HG02943 (cell line): ENCODE data around the gene WFS1.

Experiments
- ATAC-seq: cut with Tn5 transposase; IDR thresholded peaks from one replicate; pipeline ENCODE4 v1.9.1; 2021; ENCODE audit warnings: mild to moderate bottlenecking, low read depth, moderate library complexity; ENCODE audit not compliant: unreplicated experiment

WFS1 gene

DNA sequence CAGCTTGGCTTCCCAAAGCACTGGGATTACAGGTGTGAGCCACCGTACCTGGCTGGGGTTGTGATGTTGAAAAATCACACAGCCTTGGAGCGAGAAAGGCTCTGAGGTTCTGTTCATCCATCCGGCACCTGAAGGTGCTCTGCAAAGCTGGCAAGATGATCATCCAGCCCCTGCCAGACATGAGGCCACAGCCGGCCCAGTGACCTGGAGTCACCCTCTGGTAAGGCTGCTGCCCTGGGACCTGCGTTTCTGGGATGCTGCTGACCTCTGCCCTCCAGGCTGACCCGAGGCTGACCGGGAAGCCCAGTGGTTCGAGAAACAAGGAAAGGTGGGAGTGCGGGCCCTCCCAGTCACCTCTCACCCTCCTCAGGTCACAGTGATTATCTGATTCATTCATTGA lies 13.5 kb upstream of the WFS1 start:
- ATAC-seq: no peak

DNA sequence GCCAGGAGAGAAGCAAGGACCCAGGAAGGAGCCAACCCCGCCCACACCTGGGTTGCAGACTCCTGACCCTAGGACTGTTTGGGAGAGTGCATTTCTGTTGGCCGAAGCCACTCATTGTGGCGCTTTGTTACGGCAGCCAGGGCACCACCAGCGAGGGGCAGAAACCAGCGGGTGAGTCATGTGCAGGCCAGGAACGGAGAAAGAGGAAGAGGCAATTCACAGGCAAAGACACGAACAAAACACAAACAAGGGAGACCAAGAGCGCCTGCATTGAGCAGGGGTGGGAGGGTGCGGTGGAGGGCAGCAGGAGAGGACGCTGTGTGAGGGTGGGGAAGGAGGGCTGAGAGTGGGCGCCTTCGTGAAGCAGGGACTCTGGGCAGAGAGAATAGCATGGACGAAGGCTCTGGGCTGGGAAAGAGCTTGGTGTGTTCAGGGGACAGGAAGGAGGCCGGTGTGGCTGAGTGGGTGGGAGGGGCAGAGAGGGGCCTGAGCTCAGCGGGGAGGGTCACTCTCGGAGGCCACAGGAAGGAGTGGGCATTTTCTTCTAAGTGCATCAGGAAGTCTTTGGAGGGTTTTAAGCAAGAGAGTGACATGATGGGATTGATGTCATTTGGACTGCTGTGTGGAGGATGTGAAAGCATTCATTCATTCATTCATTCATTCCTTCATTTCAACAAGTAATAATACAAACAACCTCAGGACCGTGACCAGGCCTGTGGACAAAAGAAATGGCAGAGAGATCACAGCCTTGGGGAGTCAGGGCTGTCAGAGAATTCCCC lies 12.2 kb upstream of the WFS1 start:
- no peak for ATAC-seq

DNA sequence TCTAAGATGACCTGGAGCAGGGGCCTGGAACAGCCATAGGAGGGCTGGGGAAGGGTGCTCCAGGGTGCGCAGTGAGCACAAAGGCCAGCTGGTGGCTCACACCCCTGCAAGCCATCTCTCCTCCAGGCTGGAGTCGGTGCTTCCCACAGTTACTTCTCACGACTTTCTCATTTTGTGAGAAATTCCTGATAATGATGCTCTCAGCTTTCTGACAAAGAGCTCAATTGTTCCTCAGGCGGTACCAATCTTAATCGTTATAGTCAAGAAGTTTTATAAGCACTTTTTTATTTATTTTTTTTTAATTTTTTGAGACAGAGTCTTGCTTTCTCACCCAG lies 11.7 kb upstream of the WFS1 start:
- no peak for ATAC-seq

DNA sequence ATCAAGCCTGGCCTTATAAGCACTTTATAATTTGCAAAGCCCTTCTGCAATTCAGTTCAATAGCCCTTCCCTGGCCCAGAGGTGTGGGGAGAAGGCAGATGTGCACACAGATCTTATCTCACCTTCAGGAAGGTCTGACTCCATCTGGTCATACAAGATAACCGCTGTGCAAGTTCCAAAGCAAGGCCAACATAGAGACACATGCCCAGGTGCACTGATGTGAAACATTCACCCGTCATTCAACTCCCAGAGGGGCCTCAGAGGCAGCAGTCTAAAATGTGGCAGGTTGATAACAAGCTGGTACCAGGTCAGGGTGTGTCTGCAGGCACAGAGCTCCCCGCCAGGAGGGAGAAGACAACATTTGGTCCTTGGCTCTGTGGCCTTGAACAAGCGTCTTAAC lies 10.9 kb upstream of the WFS1 start:
- no peak for ATAC-seq

DNA sequence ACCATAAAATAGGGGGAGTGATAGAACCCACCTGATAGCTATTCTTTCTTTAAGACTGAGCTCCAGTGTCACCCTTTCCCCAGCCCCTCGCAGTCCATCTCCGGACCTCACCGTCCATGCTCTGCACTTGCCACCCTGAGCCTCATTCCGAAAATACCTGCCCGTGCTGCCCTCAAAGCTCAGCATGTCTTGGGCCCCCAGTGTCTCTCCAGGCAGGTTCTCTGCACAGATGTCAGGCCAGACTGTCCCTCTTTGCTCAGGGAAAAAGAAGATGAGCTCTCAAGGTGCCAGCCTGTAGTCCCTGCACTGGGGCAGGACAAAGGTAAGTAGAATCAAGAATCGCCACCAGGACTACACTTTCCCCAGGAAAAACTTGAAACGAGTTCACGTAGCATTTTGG lies 9.8 kb upstream of the WFS1 start:
- no peak for ATAC-seq

DNA sequence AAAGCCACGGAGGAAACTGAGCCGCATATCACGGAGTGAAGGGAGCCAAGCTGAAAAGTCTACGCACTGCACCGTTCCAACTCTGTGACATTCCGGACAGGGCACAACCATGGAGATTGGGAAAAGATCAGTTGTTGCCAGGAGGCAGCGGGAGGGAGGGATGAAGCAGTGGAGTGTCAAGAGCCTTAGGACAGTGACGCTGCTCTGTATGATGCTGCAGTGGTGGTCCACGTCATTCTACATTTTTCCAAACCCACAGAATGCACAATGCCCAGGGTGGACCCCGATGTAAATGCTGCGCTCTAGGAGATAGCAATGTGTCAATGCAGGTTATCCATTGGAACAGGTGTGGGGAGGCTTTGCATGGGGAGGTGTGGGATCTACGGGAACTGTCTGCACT lies 7.5 kb upstream of the WFS1 start:
- ATAC-seq: no peak

DNA sequence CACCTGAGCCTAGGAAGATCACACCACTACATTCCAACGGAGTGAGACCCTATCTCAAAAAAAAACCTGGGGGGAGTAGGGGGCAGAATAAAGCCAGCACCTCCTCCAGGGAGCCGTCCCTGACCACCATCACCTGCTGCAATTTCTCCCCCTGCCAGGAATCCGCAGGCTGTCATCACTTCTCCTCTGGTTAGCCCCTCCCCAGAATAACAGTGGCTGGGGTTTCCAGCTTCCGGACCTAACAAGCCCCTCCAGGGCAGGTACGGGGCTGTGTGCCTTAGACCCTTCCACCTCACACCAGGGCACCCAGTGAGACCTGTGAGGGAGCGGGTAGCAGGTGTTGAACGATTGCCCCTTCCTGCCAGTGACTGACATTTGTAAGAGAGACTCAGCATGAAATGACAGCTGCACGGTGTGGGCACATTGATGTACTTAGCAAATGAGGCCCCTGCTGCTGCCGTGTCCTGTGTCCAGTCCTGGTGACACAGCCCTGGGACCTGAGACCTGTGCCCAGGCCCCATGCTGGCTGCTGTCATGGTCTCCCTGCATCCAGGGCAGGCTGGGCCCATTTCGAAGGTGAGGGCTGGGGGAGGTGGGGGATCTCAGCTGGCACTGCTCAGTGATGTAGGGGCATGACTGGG lies 6.7 kb upstream of the WFS1 start:
- no peak for ATAC-seq

DNA sequence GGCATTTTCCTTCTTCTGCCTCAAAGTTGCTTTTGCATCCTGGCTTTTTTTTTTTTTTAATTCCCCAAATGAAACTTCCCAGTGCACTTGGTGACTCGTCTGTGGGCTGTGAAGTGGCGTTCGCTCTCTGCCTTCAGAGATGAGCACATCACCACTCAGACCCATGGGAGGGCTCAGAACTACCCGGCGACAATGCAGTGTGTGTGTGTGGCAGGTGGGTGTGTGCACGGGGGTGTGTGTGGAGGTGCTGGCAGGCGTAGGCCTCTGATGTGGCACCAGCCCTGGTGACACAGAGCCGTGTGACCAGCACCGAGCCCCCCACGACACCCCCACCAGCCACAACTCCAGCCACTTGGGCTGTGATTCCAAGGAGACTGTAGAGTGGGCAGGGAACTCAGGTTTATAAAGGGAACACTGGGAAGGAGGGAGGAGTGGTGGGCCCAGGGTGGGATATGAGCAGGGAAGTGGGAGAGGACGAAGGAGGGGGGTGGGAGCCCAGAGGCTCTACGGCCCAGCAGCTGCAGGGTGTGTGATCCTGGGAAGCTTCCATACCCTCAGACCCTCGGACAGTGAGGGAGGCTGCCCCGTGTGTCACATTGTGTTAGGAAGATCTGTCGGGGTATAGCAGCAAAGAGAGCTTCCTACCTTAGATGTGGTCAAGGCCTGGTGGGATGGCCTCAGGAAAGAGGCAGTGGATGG lies 6.0 kb upstream of the WFS1 start:
- ATAC-seq: no peak

DNA sequence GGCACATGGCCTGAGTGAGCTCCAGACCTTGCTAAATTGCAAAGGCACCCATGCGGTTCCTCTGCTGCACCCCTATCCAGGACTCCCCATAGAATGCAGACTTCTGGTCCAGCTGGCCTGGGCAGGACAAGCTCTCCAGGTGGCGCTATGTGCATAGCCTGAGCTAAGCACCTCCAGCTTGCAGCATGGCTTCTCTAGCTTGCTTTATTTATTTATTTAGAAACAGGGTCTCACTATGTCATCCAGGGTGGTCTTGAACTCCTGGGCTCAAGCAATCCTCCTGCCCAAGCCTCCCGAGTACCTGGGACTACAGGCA lies 5.5 kb upstream of the WFS1 start:
- no peak for ATAC-seq

DNA sequence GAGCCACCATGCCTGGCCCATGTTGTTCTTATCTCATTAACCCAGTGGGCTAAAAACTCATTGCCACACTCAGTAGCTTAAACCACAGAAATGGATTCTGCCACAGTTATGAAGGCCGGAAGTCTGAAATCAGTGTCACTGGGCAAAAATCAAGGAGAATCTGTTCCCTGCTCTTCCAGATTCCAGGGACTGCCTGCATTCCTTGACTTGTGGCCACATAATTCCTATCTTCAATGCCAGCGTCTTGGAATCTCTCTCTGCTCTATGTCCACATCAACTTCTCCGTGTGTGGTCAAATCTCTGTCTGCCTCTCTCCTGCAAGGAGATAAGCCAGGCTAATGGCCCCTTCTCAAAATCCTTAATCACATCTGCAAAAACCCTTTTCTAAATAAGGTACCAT lies 4.1 kb upstream of the WFS1 start:
- no peak for ATAC-seq

DNA sequence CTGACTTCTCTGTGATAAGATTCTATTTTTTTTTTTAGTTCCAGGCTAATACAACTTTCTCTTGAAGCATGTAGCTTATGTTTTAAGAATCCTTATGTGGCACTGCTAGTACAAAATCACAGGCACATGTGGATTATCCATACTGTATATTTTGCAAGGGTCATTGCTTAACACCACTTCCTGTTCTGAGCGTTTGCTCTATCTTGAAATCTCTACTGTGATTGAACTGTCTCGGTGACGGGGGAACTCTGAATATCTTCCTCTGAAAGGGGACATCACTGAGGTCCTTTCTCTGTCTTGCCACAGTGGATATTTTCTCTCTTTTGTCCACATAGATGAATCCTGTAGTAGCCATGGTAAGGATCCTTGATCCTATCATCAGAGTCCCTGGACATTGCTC lies 2.1 kb upstream of the WFS1 start:
- no peak for ATAC-seq

DNA sequence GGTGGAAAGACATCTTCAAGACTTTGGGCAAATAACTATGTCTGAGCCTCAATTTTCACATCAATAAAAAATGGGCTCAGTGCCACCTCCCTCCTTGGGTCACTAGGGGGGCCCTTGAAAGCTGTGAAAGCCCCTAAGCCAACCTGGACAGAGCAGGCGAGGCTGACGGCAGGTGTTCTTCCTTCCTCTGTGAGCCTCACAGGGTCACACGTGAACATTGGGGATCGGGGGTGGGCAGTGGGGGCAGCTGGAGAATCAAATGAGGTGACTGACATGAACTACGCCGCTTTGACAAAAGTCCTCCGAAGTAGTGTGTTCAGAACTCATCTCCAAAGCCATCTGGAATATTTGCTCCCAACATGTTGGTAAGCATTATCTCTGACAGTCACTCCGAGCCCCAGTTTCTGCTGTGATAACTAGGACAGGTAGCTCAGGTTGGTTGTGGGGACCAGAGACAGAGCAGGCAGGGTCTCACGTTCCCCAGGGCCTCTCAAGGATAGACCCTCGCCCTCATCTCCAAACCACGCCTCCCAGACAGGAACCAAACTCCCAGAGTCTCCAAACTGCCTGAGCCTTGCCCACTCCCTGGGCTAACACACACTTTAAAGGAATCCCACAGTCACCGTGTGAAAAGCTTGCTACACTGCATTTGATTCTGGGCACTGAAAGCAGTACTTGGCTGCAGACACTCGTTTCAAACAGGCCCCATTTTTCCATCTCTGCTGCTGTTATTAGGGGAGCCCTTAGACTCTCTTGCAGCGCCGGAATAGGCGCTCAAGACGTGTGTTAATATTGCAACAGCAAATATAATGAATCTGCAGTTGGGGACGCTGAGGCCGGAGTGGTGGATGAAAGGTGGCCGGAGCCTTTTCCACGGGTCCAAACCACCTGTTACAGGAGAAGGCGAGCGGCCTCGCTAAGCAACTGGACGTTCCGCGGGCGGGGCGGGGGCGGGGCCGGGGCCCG lies 717 bp upstream of the WFS1 start:
- peak; percentile 4 for ATAC-seq

DNA sequence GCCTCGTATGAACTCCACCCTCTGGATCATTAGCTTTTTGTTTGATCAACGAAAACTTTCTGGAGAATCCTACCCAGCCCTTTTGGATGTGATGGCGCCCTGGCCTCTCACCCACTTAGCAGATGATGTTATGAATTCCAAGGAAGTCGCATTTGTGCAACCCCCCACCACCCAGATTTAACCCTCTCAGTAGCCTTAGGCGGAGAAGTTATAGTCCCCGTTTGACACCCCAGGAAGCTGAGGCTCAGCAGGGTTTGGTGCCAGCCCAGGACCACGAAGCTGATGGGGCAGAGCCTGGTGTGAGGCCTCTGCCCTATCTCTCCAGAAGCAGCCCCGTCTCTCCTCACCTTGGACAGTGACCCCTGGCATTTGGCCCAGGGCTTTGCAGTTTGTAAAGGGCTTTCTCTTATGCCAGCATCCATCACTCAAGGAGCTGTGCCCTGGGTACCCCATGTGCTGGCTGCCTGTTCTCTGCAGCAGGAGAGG lies 1.0 kb downstream of the WFS1 start:
- no peak for ATAC-seq

DNA sequence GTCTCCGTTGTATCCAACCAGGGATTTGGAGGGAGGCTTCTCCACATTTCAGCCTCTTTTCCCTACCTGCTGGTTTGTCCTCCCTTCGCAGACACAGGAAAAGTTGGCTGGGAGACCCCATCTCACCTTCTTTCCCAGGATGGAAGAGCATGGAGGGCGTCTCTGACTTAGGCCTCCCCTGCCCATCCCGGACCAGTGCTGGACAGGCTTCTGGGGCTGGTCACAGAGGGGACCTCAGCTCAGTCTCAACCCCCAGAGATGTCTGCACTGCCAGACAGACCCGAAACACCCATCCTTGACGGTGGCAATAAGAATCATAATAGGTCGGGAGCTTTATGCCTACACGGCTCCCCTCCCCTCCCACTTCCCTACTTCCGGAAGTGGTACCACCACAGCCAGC lies 1.6 kb downstream of the WFS1 start:
- ATAC-seq: no peak

DNA sequence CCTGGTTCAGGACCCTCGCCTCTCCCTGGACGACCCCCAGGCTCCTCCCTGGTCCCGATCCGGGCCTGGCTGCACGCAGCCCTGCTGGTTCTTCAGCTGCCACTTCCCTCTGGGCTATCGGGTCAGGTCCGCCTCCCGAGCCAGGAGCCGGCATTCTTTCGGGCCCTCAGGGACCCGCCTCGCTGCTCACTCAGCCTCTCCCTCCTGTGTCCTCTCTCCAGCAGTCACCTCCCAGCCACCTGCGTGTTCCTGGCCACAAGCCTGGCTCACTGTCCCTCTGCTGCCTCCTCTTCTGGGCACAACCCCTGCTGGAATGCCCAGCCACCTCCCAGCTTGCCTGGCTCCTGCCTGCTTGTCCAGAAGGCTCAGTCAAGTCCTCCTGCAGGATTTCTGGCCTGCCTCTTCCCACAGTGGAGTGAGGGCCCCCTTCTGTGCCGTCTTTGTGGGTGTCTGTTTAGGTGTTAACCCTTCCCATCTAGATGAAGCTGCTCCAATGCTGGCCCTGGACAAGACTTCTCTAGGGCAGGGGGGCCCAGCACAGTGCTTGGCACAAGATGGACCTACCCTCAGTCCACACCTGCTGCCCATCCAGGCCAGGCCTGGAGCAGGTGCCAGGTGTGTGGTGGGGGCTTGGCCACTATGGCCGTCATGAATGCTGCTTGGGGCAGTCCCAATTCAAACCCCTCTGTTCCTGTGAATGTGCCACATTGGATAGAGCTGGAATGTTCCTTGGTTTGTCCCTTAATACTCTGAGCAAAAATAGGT lies 2.2 kb downstream of the WFS1 start:
- no peak for ATAC-seq

DNA sequence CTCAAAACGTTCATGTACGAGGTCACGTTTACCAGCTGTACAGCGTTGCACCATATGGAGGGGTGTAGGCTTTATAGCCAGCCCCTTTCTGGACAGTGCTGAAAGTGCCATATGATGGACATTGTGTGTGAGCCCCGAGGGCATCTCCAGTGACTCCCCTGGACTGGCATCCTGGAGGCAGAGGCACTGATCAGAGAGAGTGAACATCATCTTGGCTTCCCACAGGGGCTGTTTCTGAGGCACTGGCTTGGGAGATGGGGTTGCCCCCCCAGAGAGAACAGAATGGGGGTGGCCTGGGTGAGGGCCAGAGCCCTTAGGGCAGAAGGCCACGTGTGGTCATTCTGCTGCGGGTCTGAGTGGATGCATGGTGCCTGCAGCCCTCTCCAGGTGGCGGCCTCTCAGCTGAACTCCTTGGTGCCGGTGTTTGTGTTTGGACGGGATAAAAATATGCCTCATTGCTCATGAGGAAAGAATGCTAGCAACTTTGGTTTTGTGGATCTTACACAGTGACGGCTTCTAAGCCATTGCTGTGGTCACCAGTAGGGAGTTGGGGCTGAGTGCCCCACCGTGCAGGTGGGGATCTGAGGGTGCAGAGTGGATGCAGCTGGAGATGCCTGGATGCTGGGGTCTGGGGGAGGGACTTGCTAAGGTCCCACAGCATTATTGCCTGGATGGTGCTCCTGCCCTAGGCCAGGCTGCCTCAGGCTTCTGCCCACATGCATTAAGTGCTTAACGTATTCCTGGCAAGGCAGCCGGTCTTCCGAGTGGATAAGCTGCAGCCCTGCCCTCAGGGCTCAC lies 3.4 kb downstream of the WFS1 start:
- ATAC-seq: no peak

DNA sequence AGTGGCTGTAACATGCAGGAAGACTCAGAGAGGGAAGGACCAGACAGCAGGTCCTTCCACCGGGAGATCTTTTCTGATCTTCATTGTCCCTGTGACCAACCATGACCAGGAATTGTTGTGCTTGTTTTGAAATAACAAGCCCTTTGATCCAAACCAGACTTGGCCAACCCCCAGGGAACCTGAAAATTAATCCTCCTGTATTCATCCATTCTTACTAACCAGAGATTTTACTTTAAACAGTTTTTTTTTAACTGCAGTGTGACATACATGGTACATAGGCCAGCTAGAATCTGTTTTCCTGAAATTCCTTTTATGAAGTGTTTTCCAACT lies 4.0 kb downstream of the WFS1 start:
- no peak for ATAC-seq

DNA sequence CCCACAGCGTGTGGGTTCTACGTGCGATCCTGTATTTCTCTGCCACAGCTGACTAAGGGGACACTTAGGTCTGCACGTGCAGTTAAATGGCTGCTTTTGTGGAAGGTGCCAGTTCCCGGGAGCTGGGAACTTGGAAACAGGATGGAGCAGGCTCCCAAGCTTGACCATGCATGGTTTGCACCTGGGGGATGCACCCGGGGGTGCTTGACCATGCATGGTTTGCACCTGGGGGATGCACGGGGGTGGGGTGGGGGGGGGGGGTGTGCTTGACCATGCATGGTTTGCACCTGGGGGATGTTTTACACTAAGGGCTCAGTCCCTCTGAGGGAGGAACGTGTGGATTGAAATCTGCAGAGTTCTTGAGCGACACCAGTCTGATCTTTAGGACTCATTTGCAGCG lies 5.7 kb downstream of the WFS1 start:
- ATAC-seq: no peak
